DMS53 treated with DMSO at 0.1 percent for 48 hours (cell line): ENCODE results near the gene NUMA1.

Source experiments
- DNase-seq: peaks from one replicate; lab custom pipeline; 2025; ENCODE audit not compliant: unreplicated experiment; lab: John Stamatoyannopoulos, UW

NUMA1 gene

GRCh38 chr11:72018171-72018570 lies 62.2 kb downstream of the NUMA1 start:
- no peak for DNase-seq

- no peak for DNase-seq
These were observed 64.8 kb downstream of the NUMA1 start for GRCh38 chr11:72015511-72016061.

GRCh38 chr11:72014761-72015320 lies 65.5 kb downstream of the NUMA1 start:
- DNase-seq, result no peak

- no peak for DNase-seq
These were observed 66.3 kb downstream of the NUMA1 start for GRCh38 chr11:72013765-72014711.

GRCh38 chr11:72012897-72013721 lies 67.2 kb downstream of the NUMA1 start:
- DNase-seq, result no peak

- no peak for DNase-seq
These were observed 68.2 kb downstream of the NUMA1 start for GRCh38 chr11:72012091-72012630.

GRCh38 chr11:72010529-72011233 lies 69.7 kb downstream of the NUMA1 start:
- no peak for DNase-seq

- DNase-seq, result no peak
These were observed 71.2 kb downstream of the NUMA1 start for GRCh38 chr11:72009156-72009555.

- no peak for DNase-seq
These were observed 71.6 kb downstream of the NUMA1 start for GRCh38 chr11:72008728-72009127.

GRCh38 chr11:72007587-72007986 lies 72.8 kb downstream of the NUMA1 start:
- DNase-seq, result no peak

- DNase-seq, result no peak
These were observed 73.3 kb downstream of the NUMA1 start for GRCh38 chr11:72007089-72007476.

GRCh38 chr11:72006309-72007088 lies 73.8 kb downstream of the NUMA1 start:
- no peak for DNase-seq

GRCh38 chr11:72005347-72006260 lies 74.7 kb downstream of the NUMA1 start:
- DNase-seq, result no peak

- no peak for DNase-seq
These were observed 75.6 kb downstream of the NUMA1 start for GRCh38 chr11:72004515-72005346.

GRCh38 chr11:72003776-72004171 lies 76.6 kb downstream of the NUMA1 start:
- no peak for DNase-seq

- no peak for DNase-seq
These were observed 77.2 kb downstream of the NUMA1 start for GRCh38 chr11:72002841-72003775.
